OCI-LY1 (cell line): ENCODE data around the gene PAK5.

Source experiments
- H2AFZ ChIP-seq: fragments of 200-600 bp; sonication (generic), shearing (Covaris generic); 2 replicates; pipeline ENCODE4 v1.6.0; 2014; ENCODE audit warnings: antibody characterized with exemption, mild to moderate bottlenecking, low read length
- H3F3A ChIP-seq: fragments of 200-600 bp; sonication (generic), shearing (Covaris generic); 2 replicates; pipeline ENCODE4 v1.6.0; 2014; ENCODE audit warnings: mild to moderate bottlenecking, antibody characterized with exemption, low read length, moderate library complexity; ENCODE audit not compliant: insufficient read depth
- H3K27ac ChIP-seq: fragments of 200-600 bp; sonication (generic); 2 replicates; pipeline ENCODE4 v1.5.1; 2014; ENCODE audit warnings: low read length, mixed run types, mild to moderate bottlenecking, low read depth; ENCODE audit not compliant: poor library complexity, severe bottlenecking
- H3K27me3 ChIP-seq: fragments of 200-600 bp; sonication (generic); 2 replicates; pipeline ENCODE4 v1.6.0; 2014; ENCODE audit warnings: antibody characterized with exemption, mild to moderate bottlenecking, low read length, moderate library complexity; ENCODE audit not compliant: insufficient read depth
- H3K36me3 ChIP-seq: fragments of 200-600 bp; sonication (generic); 2 replicates; pipeline ENCODE4 v1.6.1; 2014; ENCODE audit warnings: mild to moderate bottlenecking, antibody characterized with exemption, low read length, moderate library complexity, mixed read lengths; ENCODE audit not compliant: insufficient read depth
- H3K4me1 ChIP-seq: fragments of 200-600 bp; sonication (generic); 2 replicates; pipeline ENCODE4 v1.5.1; 2014; ENCODE audit warnings: mild to moderate bottlenecking, low read length, moderate library complexity; ENCODE audit not compliant: insufficient read depth, severe bottlenecking
- H3K4me2 ChIP-seq: fragments of 200-600 bp; sonication (generic), shearing (Covaris generic); 2 replicates; pipeline ENCODE4 v1.6.1; 2014; ENCODE audit warnings: low read length
- H3K4me3 ChIP-seq: fragments of 200-600 bp; sonication (generic); 2 replicates; pipeline ENCODE4 v1.5.1; 2014; ENCODE audit warnings: low read length, low read depth, mild to moderate bottlenecking, mixed read lengths; ENCODE audit not compliant: poor library complexity, severe bottlenecking
- H3K79me2 ChIP-seq: fragments of 200-600 bp; shearing (Covaris generic); 2 replicates; pipeline ENCODE4 v1.6.1; 2016; ENCODE audit warnings: mixed run types, low read length, mixed read lengths; ENCODE audit not compliant: insufficient read depth
- H3K9ac ChIP-seq: fragments of 200-600 bp; sonication (generic), shearing (Covaris generic); 2 replicates; pipeline ENCODE4 v1.6.1; 2014; ENCODE audit warnings: mild to moderate bottlenecking, low read length, mixed read lengths
- H3K9me2 ChIP-seq: fragments of 200-600 bp; sonication (generic), shearing (Covaris generic); 2 replicates; pipeline ENCODE4 v1.6.1; 2014; ENCODE audit warnings: low read depth, mild to moderate bottlenecking, low read length, mixed read lengths
- H3K9me3 ChIP-seq: fragments of 200-600 bp; shearing (Covaris generic); 2 replicates; pipeline ENCODE4 v1.6.1; 2014; ENCODE audit warnings: low read length, mixed read lengths
- H4K20me1 ChIP-seq: fragments of 200-600 bp; sonication (generic), shearing (Covaris generic); 2 replicates; pipeline ENCODE4 v1.6.0; 2016; ENCODE audit warnings: mild to moderate bottlenecking, low read length; ENCODE audit not compliant: insufficient read depth
- CTCF ChIP-seq: fragments of 200-600 bp; sonication (generic), shearing (Covaris generic); IDR thresholded peaks from 2 replicates; pipeline ENCODE4 v1.5.1; 2017; ENCODE audit warnings: mild to moderate bottlenecking, antibody characterized with exemption, low read length, moderate library complexity, mixed read lengths
- EZH2 ChIP-seq: fragments of 200-600 bp; sonication (generic), shearing (Covaris generic); IDR thresholded peaks from 2 replicates; pipeline ENCODE4 v1.8.0; 2017; ENCODE audit warnings: borderline replicate concordance, mixed run types, mild to moderate bottlenecking, antibody characterized with exemption, low read length, moderate library complexity, mixed read lengths

Gene PAK5

GRCh38 chr20:9565910-9566550, 272.8 kb downstream of the PAK5 start:
- no peaks in the 10 kb centered on the region for H3K79me2 ChIP-seq
- no peaks in the 10 kb centered on the region for H3F3A ChIP-seq
- no peak for TF ChIP-seq CTCF
- no peak for TF ChIP-seq EZH2
- H3K4me1 ChIP-seq = no peaks in the 10 kb centered on the region
- no peak overlapping the region for H2AFZ ChIP-seq
- no peak overlapping the region for H3K27ac ChIP-seq
- H3K27me3 ChIP-seq = no peaks in the 10 kb centered on the region
- H3K4me2 ChIP-seq = no peak overlapping the region
- H4K20me1 ChIP-seq = no peaks in the 10 kb centered on the region
- H3K9me3 ChIP-seq = no peaks in the 10 kb centered on the region
- H3K9me2 ChIP-seq = no peaks in the 10 kb centered on the region
- H3K36me3 ChIP-seq = no peaks in the 10 kb centered on the region
- no peak overlapping the region for H3K4me3 ChIP-seq
- H3K9ac ChIP-seq = no peak overlapping the region

GRCh38 chr20:9557411-9557810, 281.5 kb downstream of the PAK5 start:
- Histone ChIP-seq H3K27me3 (no peaks in the 10 kb centered on the region), H3K79me2 (no peaks in the 10 kb centered on the region), H2AFZ (no peak overlapping the region), H4K20me1 (no peaks in the 10 kb centered on the region), H3K4me3 (no peak overlapping the region), H3K27ac (no peak overlapping the region), H3K4me1 (no peaks in the 10 kb centered on the region), H3K9ac (no peak overlapping the region), H3K9me3 (no peaks in the 10 kb centered on the region), H3F3A (no peaks in the 10 kb centered on the region), H3K36me3 (no peaks in the 10 kb centered on the region), H3K4me2 (no peak overlapping the region), H3K9me2 (no peaks in the 10 kb centered on the region)
- TF ChIP-seq EZH2 (no peak), CTCF (no peak)

GRCh38 chr20:9555781-9556180, 283.1 kb downstream of the PAK5 start:
- H4K20me1 ChIP-seq = no peaks in the 10 kb centered on the region
- no peak overlapping the region for H3K9ac ChIP-seq
- no peaks in the 10 kb centered on the region for H3K27me3 ChIP-seq
- no peak overlapping the region for H3K27ac ChIP-seq
- no peak overlapping the region for H3K4me2 ChIP-seq
- no peaks in the 10 kb centered on the region for H3F3A ChIP-seq
- H3K4me3 ChIP-seq = no peak overlapping the region
- no peak overlapping the region for H2AFZ ChIP-seq
- H3K4me1 ChIP-seq = no peaks in the 10 kb centered on the region
- no peaks in the 10 kb centered on the region for H3K9me2 ChIP-seq
- no peak for TF ChIP-seq EZH2
- TF ChIP-seq CTCF = no peak
- H3K36me3 ChIP-seq = no peaks in the 10 kb centered on the region
- no peaks in the 10 kb centered on the region for H3K9me3 ChIP-seq
- H3K79me2 ChIP-seq = no peaks in the 10 kb centered on the region
